ENCODE results near the gene MIA.

DNA sequence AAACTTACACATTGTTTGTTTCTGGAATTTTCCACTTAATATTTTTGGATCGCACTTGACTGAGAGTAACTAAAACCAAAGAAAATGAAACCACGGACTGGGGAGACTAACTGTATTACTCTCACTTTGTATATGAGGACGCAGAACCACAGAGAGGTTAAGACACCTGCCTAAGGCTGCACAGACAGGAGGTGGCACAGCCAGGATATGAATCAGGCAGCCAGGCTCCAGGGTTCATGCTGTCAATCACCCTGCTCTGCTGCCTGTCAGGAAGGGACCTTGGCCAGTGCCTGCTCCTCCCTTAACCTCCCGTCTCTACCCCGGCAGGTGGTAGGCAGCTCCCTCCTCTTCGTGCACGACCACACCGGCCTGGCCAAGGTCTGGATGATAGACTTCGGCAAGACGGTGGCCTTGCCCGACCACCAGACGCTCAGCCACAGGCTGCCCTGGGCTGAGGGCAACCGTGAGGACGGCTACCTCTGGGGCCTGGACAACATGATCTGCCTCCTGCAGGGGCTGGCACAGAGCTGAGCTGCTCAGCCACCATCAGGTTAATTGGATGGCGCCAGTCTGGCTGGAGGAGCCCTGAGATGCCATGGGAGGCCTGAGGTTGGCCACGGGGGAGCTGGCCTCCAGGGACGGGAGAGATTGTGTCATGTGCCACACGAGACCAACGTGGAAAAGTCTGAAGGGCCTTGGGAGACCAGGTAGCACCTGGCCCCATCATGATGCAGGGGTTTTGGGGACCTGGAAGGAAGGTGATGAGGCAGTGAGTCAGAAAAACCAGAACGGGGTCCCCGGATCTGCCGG, 36.1 kb upstream of the MIA start:
- no peak for TF ChIP-seq POLR2A (IDR thresholded peaks at IDR 0.05)
- TF ChIP-seq POLR2AphosphoS5 (IDR thresholded peaks at IDR 0.05), result no peak
- TF ChIP-seq, protein P1, sequence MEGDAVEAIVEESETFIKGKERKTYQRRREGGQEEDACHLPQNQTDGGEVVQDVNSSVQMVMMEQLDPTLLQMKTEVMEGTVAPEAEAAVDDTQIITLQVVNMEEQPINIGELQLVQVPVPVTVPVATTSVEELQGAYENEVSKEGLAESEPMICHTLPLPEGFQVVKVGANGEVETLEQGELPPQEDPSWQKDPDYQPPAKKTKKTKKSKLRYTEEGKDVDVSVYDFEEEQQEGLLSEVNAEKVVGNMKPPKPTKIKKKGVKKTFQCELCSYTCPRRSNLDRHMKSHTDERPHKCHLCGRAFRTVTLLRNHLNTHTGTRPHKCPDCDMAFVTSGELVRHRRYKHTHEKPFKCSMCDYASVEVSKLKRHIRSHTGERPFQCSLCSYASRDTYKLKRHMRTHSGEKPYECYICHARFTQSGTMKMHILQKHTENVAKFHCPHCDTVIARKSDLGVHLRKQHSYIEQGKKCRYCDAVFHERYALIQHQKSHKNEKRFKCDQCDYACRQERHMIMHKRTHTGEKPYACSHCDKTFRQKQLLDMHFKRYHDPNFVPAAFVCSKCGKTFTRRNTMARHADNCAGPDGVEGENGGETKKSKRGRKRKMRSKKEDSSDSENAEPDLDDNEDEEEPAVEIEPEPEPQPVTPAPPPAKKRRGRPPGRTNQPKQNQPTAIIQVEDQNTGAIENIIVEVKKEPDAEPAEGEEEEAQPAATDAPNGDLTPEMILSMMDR (IDR thresholded peaks at IDR 0.05), result no peak
- no peak for TF ChIP-seq EP300 (IDR thresholded peaks at IDR 0.05)

Data from sigmoid colon (tissue), 4 donors.